Dermis microvascular lymphatic vessel endothelial cell (primary cell): Measurements from ENCODE around the gene PRKD1. TPM values are rescaled to one million over a fixed set of nuclear protein-coding genes. Genes with fewer than 3 reads are reported as not detected.

ENCODE experiments used
- DNase-seq, 2 donors: peaks; one replicate each; pipeline versions ENCODE4 v3.0.0 to v3.0.0-alpha.2; 2010; ENCODE audit warnings: low read depth in 2 of 2
- total RNA-seq: library from RNA; depleted of rRNA; stranded (reverse); fragments of >200 nt; gene quantifications from 2 replicates; pipeline ENCODE4 v1.2.1, GENCODE V29; 2014

The PRKD1 gene
- total RNA-seq, 1 donor from 2014 or later, result 4.5 TPM

- no peak for DNase-seq
These were observed 246.3 kb downstream of the PRKD1 start for GRCh38 chr14:29681316-29681715.

GRCh38 chr14:29674566-29675285 is 252.9 kb downstream of the PRKD1 start:
- DNase-seq, result no peak

- DNase-seq, result no peak
These were observed 254.8 kb downstream of the PRKD1 start for GRCh38 chr14:29672831-29673230.

GRCh38 chr14:29671034-29671433 is 256.6 kb downstream of the PRKD1 start:
- no peak for DNase-seq

- no peak for DNase-seq
These were observed 259.4 kb downstream of the PRKD1 start for GRCh38 chr14:29668201-29668600.

- no peak for DNase-seq
These were observed 263.1 kb downstream of the PRKD1 start for GRCh38 chr14:29664515-29664914.

- DNase-seq, result no peak
These were observed 264.3 kb downstream of the PRKD1 start for GRCh38 chr14:29663281-29663801.

GRCh38 chr14:29654901-29655550 is 272.6 kb downstream of the PRKD1 start:
- DNase-seq, result peak; percentile 3 to 58

GRCh38 chr14:29653303-29653702 is 274.3 kb downstream of the PRKD1 start:
- DNase-seq, result no peak

GRCh38 chr14:29652571-29652970 is 275.1 kb downstream of the PRKD1 start:
- no peak for DNase-seq

- no peak for DNase-seq
These were observed 276.9 kb downstream of the PRKD1 start for GRCh38 chr14:29650554-29651269.

GRCh38 chr14:29649170-29649569 is 278.5 kb downstream of the PRKD1 start:
- DNase-seq, result no peak

GRCh38 chr14:29648045-29648444 is 279.6 kb downstream of the PRKD1 start:
- DNase-seq, result peak; percentile 3 to 21

GRCh38 chr14:29645117-29645516 is 282.5 kb downstream of the PRKD1 start:
- no peak for DNase-seq

- peak; percentile 18 to 46 for DNase-seq
These were observed 284.0 kb downstream of the PRKD1 start for GRCh38 chr14:29643433-29644211.

- peak; percentile 58 to 77 for DNase-seq
These were observed 290.2 kb downstream of the PRKD1 start for GRCh38 chr14:29637411-29637810.

GRCh38 chr14:29636870-29637269 is 290.8 kb downstream of the PRKD1 start:
- DNase-seq, result peak in 1 of 2 donors; percentile 4

GRCh38 chr14:29630566-29631160 is 297.0 kb downstream of the PRKD1 start:
- no peak for DNase-seq

GRCh38 chr14:29629839-29630238 is 297.8 kb downstream of the PRKD1 start:
- DNase-seq, result no peak

GRCh38 chr14:29627137-29627536 is 300.5 kb downstream of the PRKD1 start:
- DNase-seq, result no peak
